ENCODE results near the gene FASN.
A peak's percentile ranks its signal among the peaks of the same experiment; 100 is the strongest.
"Not testable (repeated sequence)": the region's sequence is repeated elsewhere in the genome, so short reads cannot be mapped to it uniquely, and the experiment has no call there.

FASN gene

DNA sequence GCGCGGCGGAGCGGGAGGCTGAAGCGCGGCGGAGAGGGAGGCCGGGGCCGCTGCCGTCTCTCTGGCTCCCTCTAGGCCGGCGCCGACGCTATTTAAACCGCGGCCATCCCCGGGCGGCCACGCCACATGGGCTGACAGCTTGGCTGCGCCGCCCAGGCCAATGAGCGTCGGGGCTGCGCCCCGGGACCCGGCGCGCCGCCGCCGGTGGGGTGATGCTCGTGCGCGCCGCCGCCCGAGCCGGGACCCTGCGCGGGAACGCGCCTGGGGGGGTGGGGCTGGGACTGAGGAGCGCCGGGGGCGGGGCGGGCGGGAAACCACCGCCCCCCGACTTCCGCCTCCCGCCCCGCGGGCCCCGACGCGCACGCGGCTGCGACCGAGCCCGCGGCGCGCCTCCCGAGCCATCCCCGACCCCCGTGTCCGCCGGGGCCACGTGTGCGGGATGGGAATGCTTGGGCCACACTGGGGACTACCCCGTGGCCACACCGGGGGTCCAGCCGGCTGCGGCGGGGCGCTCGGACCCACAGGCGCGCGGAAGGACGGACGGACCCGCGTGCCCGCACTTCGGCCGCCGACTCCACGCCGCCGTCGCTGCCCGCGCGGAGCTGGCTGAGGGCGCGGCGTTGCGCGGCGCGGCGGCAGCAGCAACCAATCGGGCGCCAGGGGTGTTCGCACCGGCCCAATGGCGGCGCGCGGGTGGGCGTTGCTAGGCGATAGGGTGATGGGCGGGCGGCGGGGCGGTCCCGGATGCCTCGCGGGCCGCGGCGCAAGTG, at the start of gene FASN:
Gene FASN (minus strand): TSS at position 68 of the 770 bp plus-strand sequence. CDS start 1,791 bp downstream, outside the sequence.
- peak; percentile 94 for DNase-seq

DNA sequence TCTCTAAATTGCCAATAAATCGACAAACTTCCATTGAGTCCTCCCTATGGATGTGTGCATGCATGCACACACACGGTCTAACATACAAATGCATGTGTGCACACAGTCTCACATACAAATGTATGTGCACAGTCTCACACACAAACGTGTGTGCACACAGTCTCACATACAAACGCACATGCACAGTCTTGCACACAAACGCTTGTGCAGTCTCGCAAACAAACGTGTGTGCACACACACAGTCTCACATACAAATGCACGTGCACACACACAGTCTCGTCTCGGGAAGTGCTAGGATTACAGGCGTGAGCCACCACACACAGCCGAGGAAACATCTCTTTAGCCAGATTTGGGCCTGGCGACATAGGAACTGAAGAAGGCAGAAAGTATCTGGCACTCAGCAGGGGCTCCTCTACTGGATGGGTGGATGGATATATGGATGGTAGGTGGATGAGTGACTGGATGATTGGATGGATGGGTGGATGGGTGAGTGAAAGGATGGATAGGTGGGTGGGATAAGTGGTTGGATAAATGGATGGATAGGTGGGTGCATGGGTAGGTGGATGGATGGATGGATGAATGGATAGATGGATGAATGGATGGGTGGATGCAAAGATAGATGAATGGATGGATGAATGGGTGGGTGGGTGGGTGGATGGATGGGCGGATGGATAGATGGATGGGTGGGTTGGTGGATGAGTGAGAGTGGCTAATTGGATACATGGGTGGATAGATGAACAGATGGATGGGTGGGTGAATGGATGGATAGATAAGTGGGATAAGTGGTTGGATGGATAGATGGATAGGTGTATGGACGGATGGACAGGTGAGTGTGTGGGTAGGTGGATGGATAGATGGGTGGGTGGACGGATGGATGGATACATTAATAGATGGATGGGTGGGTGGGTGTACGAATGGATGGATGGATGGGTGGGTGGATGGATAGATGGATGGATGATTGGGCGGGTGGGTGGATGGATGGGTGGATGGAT, 48.9 kb upstream of the FASN start:
- no peak for DNase-seq

DNA sequence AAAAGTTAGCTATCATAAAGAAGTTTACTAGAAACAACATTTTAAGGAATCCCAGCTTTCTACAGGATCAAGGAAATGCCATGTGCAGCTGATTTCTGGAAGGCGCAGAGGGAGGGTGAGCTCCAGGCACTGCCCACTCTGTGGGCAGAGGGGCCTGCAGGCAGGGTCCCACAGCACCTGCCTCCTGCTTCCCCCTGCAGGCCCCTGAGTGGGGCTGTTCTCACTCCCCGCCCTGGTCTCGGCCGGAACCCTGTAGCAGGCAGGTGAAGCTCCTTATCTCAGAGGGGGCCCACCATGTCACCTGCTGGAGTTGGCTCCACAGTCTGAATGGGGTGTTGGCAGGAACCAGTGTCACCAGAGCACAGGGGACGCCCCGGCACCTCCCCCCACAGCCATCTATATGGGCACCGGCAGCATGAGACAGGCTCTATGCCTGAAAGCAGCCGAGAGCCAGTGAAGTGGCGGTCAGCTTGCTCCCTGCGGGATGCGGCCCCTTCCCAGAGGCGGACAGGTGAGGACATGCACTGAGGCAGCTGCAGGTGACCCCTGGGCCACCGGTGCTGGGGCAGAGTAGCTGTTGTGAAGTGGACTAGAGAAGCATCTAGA, 47.6 kb upstream of the FASN start:
- DNase-seq = no peak

DNA sequence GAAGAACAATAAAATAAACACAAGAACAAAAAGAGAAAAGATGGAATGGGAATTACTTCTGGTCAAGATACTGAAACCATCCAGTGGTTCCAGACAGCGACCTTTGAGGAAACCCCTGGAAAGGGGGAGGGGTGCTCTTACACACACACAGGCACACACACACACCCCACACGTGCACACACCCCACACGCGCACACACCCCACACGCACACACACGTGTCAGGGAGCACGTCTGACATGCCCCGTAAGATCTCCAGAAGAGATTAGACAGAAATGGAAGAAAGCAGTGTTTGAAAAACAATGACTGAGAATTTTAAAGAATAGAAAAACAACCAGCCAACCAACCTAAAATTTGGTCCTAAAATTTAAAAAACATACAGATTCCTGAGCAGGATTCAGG, 45.3 kb upstream of the FASN start:
- DNase-seq = no peak

DNA sequence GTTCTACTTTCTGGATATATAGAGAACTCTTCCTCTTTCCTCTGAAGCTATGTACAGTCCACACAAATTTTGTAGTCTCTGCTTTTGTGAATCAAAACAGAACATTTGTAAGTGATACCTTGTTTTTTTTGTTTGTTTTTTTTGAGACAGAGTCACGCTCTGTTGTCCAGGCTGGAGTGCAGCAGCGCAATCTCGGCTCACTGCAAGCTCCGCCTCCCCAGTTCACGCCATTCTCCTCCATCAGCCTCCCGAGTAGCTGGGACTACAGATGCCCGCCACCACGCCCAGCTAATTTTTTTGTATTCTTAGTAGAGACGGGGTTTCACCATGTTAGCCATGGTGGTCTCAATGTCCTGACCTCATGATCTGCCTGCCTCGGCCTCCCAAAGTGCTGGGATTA, 41.9 kb upstream of the FASN start:
- DNase-seq = not testable (repeated sequence)

DNA sequence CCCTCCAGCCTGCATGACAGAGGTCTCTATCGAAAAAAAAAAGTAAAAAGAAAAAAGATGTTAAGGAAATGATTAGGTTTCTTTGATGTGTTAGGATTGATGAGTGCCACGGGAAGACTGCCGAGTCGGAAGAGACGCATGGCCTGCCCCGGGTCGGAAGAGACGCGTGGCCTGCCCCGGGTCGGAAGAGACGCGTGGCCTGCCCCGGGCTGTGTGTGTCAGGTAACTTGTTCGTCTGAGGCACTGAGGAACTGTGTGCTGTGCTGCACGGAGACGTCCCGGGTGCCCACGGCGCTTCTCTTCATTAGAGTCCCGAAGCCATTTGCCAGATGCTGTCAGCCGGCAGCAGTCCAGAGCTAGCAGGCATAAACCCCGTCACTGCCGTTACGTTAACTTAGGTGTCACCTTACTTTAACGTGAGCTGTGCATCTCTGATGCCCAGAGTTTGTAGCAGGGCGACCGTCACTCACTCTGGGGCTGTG, 40.5 kb upstream of the FASN start:
- DNase-seq = no peak

DNA sequence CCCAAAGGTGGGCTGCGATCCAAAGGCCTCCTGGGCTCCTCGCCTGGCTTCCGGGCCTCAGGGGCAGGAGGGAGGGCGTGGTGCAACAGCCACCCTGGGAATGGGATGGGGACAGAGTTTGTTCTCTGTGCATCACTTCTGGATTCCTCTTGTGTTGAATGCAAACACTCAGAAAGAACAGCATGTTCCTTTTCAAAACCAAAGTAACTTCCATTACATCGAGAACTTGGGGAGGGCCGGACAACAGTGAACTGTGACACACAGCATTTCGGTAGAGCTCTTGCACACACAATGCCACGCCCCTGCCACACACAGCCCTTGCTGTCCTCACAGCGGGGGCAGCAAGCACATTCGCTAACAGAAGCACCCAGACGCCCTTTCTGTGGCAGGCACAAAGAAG, 36.1 kb upstream of the FASN start:
- no peak for DNase-seq

DNA sequence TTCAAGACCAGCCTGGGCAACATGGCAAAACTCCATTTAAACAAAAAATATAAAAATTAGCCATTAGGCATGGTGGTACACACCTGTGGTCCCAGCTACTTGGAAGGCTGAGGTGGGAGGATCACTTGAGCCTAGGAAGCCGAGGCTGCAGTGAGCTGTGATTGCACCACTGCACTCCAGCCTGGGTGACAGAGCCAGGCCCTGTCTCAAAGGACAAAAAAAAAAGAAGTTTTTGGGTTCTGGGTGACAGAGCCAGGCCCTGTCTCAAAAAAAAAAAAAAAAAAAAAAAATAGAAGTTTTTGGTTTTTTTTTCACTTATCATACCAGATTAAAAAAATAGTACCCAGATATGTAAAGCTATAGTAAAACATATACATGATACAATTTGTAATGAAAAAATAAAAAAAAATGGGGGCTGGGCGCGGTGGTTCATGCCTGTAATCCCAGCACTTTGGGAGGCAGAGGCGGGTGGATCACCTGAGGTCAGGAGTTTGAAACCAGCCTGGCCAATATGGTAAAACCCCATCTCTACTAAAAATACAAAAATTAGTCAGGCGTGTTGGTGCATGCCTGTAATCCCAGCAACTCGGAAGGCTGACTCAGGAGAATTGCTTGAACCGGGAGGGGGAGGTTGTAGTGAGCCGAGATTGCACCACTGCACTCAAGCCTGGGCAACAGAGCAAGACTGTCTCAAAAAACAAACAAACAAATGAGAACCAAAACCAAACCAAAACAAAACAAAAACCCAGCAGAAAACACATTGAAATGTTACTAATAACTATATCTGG, 35.3 kb upstream of the FASN start:
- not testable (repeated sequence) for DNase-seq

DNA sequence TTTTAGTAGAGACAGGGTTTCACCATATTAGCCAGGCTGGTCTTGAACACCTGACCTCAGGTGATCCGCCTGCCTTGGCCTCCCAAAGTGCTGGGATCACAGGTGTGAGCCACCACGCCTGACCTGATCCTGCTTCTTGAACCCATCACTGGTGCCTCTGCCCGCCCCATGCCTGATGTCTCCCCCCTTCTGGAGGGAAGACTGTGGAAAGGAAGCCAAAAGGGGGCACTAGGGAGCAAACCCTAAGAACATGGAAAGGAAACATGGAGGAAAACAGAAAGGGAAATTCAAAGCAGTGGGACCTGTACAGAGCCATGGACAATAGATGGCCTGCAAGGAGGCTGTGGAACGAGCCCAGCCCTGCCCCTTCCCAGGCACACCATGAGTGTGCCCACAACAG, 31.1 kb upstream of the FASN start:
- no peak for DNase-seq

DNA sequence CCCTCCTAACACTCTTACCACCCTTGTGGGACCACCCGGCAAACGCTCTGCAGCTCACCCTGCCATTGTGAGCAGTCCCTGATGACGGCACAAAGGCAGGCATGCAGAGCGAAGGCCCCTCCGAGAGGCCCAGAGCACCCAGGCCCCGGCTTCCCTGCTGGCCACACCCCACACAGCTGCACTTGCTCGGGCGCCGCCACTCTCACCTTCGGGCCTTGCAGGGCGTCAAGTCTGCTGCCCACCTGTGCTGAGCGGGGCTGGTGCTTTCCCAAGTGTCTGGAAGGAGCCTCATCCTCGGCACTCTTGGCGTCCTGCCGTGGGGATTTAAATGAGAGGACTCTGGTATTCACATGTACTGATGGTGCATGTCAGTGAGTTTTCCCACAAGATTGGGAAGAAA, 30.3 kb upstream of the FASN start:
- DNase-seq = no peak

DNA sequence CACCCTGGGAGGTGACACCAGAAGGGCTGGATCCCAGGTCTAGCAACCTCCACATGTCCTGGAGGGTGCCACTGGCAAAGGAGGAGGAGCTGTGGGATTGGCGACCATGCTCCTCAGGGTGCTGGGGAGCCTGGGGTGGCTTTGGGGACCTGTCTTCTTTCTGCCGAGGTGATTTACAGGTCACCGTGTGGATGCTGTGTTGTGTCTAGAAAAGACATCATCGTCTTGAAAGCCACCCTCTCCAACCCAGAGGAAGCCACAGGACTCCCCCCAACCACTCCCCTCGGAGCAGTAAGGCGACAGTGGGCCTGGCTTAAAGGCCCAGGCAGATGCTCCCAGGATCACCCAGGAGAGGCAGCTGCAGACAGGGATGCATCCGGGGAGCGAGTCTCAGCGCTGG, 29.7 kb upstream of the FASN start:
- no peak for DNase-seq

DNA sequence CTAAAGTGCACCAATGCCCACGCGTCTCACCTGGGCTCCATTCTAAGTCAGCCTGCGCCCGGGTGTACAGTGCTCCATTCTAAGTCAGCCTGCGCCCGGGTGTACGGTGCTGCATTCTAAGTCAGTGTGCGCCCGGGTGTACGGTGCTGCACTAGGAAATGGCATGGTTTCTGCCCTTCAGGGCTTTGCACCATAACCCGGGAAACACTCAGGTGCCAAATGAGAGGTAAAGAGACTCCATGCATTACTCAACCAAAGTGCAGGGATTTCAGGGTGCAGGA, 29.2 kb upstream of the FASN start:
- DNase-seq = no peak

DNA sequence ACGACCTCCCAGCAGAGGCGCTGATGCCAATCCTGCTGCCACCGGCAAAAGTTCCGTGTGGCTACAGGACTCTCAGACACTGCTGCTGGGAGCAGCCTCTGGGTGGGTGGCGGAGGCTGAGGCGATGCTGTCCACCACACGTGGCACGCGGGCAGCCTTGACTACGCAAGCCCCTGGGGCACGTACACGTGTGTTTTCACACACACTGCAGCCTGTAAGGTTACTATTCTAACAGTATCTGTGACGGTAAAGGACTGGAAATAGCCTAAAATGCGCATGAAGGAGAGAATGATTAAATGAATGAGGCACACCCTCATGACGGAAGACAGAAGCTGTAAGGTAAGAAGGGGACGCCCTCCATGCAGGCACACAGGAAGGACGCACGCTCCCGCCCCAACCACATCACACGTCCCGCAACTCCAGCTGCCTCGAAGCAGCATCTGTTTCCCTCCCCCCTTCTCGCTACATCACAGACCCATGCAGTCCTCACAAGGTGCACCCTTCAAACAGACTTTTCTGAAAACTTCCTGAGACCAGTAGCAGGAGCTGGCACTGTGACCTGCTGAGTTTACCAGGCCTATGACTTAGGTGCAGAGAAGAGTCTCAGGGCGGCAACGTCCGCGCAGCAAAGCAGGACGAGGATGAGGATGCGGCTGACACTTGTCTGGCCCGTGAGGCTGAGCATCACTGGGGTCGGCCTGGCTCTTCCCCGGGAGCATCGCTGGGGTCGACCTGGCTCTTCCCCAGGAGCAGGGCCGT, 28.7 kb upstream of the FASN start:
- DNase-seq = peak; percentile 60

DNA sequence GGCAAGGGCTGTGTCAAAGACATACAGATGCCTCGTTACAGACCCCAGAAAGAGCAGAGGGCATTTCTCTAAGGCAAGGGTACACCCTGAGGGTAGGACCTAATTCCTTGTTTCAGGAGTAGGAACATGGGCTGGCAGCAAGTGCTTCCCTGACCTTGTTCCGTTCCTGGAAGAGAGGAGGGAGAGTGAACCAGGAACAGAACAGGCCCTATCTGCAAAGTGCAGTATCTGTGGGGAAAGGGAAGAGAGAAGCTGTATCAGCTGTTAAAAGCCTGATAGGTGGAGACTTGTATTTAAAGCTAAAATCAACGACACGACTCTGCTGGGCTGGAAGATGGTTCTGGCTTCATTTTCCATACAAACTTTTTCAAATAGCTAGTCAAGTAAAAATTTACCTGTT, 26.1 kb upstream of the FASN start:
- no peak for DNase-seq

DNA sequence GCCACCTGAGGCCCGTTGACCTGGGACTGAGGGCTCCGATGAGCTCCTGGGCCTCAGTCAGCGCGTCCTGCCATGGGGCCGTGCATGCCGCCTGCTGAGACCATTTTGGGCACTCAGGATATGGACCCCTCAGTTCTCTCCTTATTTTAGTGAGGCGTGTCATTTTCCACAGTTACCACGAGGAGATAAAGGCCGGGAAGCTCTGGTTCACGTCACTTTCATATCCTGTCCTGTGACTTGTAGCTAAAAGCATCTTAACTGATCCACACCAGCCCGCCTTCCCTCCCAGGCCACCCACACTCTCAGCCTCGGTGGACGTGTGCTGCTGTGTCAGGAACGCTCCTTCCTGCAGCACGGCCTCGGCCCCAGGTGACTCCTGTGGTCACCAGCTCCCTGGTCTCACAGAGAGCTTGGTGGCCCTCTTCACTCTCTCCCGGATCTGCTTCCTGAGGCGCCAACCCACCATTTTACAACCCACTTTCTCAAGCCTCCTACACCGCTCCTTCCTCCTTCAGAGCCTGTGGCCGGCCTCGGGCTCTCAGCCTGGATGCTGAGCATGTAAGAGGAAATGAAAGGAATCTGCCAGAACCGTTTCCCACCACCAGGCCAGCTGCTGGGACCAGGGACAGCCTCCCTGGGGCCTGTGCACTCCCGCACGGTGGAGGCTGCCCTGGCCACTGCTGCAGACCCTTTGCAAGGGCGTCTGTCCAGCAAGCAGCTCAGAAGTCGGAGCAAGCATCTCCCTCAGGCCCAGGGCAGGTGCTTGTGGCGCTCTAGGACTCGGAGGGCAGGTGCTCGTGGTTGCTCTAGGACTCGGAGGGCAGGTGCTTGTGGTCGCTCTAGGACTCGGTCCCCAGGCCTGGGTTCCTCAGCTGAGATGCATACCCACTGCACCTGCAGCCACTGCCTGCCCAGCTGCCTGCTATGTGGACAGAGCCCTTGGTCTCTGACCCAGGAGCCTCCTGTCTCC, 23.9 kb upstream of the FASN start:
- no peak for DNase-seq

DNA sequence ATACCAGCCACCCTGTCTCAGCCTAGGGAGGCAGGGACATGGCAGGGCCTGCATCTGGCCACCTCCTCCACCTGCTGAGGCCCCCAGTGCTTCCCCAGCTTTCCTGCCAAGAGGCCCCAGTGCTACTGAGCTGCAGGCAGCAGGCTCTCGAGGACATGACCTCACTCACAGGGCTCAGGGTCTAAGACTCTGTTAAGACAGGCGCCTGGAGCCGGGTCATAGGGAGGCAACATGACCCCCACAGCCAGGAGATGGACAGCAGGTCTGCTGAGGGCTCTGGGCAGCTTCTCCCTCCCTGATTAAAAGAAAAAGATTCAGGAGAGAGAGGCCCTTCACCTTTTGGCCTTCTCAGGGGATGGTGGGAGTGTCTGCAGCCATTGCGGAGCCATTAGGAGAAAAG, 23.2 kb upstream of the FASN start:
- DNase-seq = no peak

DNA sequence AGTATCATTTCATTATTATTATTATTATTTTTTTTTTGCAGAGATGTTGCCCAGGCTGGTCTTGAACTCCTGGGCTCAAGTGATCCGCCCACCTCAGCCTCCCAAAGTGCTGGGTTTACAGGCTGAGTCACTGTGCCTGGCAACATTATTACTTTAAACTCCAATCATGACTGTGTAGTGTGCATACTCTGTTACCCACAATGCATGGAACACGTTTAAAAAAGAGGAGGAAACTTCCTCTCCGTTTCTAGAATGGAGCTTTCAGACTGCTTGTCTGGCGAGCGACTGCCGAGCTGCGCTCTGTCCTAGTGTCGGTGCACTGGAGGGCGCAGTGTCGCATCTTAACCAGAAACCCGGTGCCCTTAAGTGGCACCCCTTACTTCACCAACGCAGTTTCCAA, 22.1 kb upstream of the FASN start:
- DNase-seq = no peak

DNA sequence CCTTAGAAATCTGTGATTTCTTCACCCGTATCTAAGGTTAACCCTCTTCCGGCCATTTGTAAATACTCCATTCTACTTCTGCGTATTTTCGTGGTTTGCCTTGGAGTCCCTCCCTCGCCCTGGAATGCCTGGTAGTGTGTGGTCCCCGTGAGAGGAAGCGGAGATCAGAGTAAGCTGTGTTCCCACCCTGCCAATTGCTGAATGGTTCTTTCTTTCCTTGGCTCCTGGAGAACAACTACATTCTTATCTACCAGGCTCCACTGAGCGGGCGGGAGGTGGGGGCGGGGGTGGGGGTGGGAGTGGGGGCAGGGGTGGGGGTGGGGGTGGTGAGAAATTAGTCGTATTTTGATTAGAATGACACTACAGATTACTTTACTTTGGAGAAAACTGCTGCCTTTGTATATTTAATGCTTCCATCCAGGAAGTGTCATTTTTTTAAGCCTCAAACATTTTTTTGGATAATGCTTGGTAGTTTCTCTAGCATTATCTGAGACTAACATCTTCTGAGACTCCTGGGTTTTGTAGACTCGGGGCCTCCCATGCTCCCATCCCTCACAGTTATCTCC, 20.9 kb upstream of the FASN start:
- DNase-seq = no peak

DNA sequence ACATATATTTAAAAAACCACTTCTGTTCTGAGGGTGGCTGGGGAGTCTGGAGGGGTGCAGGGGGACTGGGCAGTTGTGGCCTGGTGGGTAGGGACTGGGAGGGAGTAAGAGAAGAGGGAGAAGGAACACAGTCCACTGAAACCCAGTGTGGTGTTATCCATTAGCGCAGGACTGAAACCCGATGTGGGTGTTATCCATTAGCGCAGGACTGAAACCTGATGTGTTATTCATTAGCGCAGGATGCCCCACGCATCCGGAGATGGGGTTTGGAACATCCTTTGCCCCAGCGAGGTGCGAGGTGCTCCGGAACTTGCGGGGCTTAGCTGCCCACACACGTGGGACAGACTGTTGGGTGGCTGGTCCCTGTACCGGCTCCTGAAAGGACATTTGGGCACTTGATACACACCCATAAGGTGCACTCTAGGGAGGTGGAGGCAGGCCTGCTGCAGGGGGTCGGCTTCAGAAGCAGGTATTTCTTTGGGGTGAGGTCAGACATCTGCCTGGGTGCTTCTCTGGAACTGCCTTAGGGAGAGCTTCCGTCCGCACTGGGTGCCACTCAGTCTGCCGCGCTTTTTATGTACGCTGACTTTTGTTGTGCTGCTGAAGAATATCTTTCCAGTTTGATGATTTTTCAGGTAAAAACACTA, 20.3 kb upstream of the FASN start:
- no peak for DNase-seq

Data from activated CD4-positive, CD25-positive, alpha-beta regulatory T cell treated with anti-CD3 and anti-CD28 coated beads, Interleukin-2, amount 50 U/mL, for 72 hours (primary cell).